Kidney (tissue), 14 donors: ENCODE data around the gene GTPBP6. TPM values are rescaled to one million over a fixed set of nuclear protein-coding genes. Genes with fewer than 3 reads are reported as not detected.
A peak's percentile ranks its signal among the peaks of the same experiment; 100 is the strongest.

Experiments used
- DNase-seq, 5 donors: peaks; one replicate each; pipeline ENCODE4 v3.0.0-alpha.2; 2013 to 2020
- FAIRE-seq: peaks from 2 replicates; lab custom pipeline; 2012; peaks lifted over from hg19 to GRCh38; lab: Jason Lieb, UNC
- H3K27ac ChIP-seq, 2 donors: one replicate each; pipeline ENCODE4 v1.7.0; 2013; ENCODE audit warnings: low read depth in 2 of 2, low read length in 2 of 2, inconsistent platforms in 1 of 2
- H3K27me3 ChIP-seq: one replicate; pipeline ENCODE4 v1.7.1; 2013; ENCODE audit warnings: low read length, inconsistent platforms; ENCODE audit not compliant: control insufficient read depth, insufficient read depth
- H3K36me3 ChIP-seq, 3 donors: one replicate each; pipeline versions ENCODE4 v1.7.0 to v1.7.1; 2013; ENCODE audit warnings: low read length in 3 of 3, control low read depth in 1 of 3, inconsistent platforms in 1 of 3; ENCODE audit not compliant: insufficient read depth in 3 of 3, control insufficient read depth in 2 of 3
- H3K4me1 ChIP-seq, 3 donors: one replicate each; pipeline versions ENCODE4 v1.7.0 to v1.7.1; 2013; ENCODE audit warnings: low read length in 3 of 3, inconsistent platforms in 1 of 3, low read depth in 1 of 3; ENCODE audit not compliant: control insufficient read depth in 2 of 3, insufficient read depth in 2 of 3
- H3K4me3 ChIP-seq, 3 donors: one replicate each; pipeline versions ENCODE4 v1.7.0 to v1.8.1; 2013; ENCODE audit warnings: low read length in 3 of 3, control low read depth in 1 of 3, inconsistent platforms in 1 of 3
- H3K9ac ChIP-seq, 3 donors: one replicate each; pipeline versions ENCODE4 v1.7.0 to v1.7.1; 2013; ENCODE audit warnings: low read length in 3 of 3, control low read depth in 1 of 3, inconsistent platforms in 1 of 3
- H3K9me3 ChIP-seq, 3 donors: one replicate each; pipeline versions ENCODE4 v1.7.0 to v1.7.1; 2013; ENCODE audit warnings: low read length in 3 of 3, control low read depth in 1 of 3, inconsistent platforms in 1 of 3; ENCODE audit not compliant: control insufficient read depth in 2 of 3, insufficient read depth in 1 of 3
- CTCF ChIP-seq: IDR thresholded peaks from 3 replicates; pipeline ENCODE4 v1.5.1; 2012; ENCODE audit warnings: mild to moderate bottlenecking, moderate library complexity, borderline replicate concordance; ENCODE audit not compliant: insufficient read depth; ENCODE audit errors: extremely low read depth
- intact Hi-C: fragments of 100-400 bp; cut with DNase I; formaldehyde crosslinking; loops from one replicate; pipeline ENCODE4 v1.11.1; 2022
- polyA plus RNA-seq: library from polyadenylated mRNA; stranded (reverse); fragments of 350-450 nt; fragmentation: Illumina TruSeq; extraction: RNeasy Lipid Tissue Mini Kit (QIAGEN cat#74804); gene quantifications from one replicate; pipeline ENCODE4 v1.2.3, GENCODE V29; 2014; ENCODE audit warnings: low read depth, low replicate concordance; ENCODE audit not compliant: insufficient read depth
- total RNA-seq: library from RNA; stranded (reverse); fragmentation: NEBNext Ultra II Directional; extraction: Animal tissue kit (Norgen Biotek cat#: 25700); gene quantifications from one replicate; pipeline ENCODE4 v1.2.1, GENCODE V29; 2021
- donor health status: control.
- donor health status: control.
- donor health status: control.
- donor health status: control.
- donor health status: control.
- donor health status: DM: yes; HTN: yes; CAD: no.
- donor health status: Normal renal cell carcinoma (clear cell type).

GTPBP6 gene
- total and polyA plus RNA-seq, 2 donors from 2014 or later, result 50.1 to 61.9 TPM

- no peak for TF ChIP-seq CTCF
- DNase-seq, result peak in 1 of 5 donors; percentile 65
- intact Hi-C loops, result no loop called here
- no peaks in the 10 kb centered on the region for H3K4me1 ChIP-seq
- H3K27me3 ChIP-seq, result no peaks in the 10 kb centered on the region
- FAIRE-seq, result no peak
- no peak overlapping the region for H3K9ac ChIP-seq
- no peak overlapping the region for H3K4me3 ChIP-seq
- H3K9me3 ChIP-seq, result no peaks in the 10 kb centered on the region
- H3K36me3 ChIP-seq, result peaks cover 0 to 4% (median 0%) of the 10 kb centered on the region in 3 donors
- H3K27ac ChIP-seq, result no peak overlapping the region
These were observed 25.8 kb upstream of the GTPBP6 start for GRCh38 chrX:344371-344901.

GRCh38 chrX:341541-342101 lies 23.0 kb upstream of the GTPBP6 start:
- FAIRE-seq, result no peak
- Histone ChIP-seq H3K9me3 (no peaks in the 10 kb centered on the region), H3K27ac (no peak overlapping the region), H3K27me3 (no peaks in the 10 kb centered on the region), H3K4me1 (no peaks in the 10 kb centered on the region), H3K36me3 (no peaks in the 10 kb centered on the region), H3K4me3 (no peak overlapping the region), H3K9ac (no peak overlapping the region)
- intact Hi-C loops, result no loop called here
- no peak for TF ChIP-seq CTCF
- DNase-seq, result peak in 1 of 5 donors; percentile 55

- DNase-seq (peak in 1 of 5 donors; percentile 61), FAIRE-seq (no peak)
- H3K27ac ChIP-seq, result no peak overlapping the region
- no peak overlapping the region for H3K9ac ChIP-seq
- H3K36me3 ChIP-seq, result no peaks in the 10 kb centered on the region
- H3K4me3 ChIP-seq, result no peak overlapping the region
- H3K27me3 ChIP-seq, result no peaks in the 10 kb centered on the region
- no peaks in the 10 kb centered on the region for H3K9me3 ChIP-seq
- intact Hi-C loops, result no loop called here
- TF ChIP-seq CTCF, result no peak
- H3K4me1 ChIP-seq, result no peaks in the 10 kb centered on the region
These were observed 22.2 kb upstream of the GTPBP6 start for GRCh38 chrX:340641-341423.
